Stimulated activated CD8-positive, alpha-beta memory T cell treated with anti-CD3 and anti-CD28 coated beads, Interleukin-12 subunit alpha, Interleukin-12 subunit beta, amount 100 ng/mL, for 24 hours (primary cell): ENCODE measurements around the gene SUMF1.
A peak's percentile ranks its signal among the peaks of the same experiment; 100 is the strongest.

Experiments used
- DNase-seq: peaks from one replicate; pipeline ENCODE4 v3.0.0-alpha.2; 2020; ENCODE audit errors: extremely low read depth

Gene SUMF1

GRCh38 chr3:4466741-4467521 lies at the start of gene SUMF1:
Gene SUMF1, minus strand, starts transcription at chr3:4467269. Its CDS starts 24 bp downstream, at chr3:4467245.
- DNase-seq: peak; percentile 58

GRCh38 chr3:4515916-4516579 lies 49.0 kb upstream of the SUMF1 start:
- no peak for DNase-seq

DNA sequence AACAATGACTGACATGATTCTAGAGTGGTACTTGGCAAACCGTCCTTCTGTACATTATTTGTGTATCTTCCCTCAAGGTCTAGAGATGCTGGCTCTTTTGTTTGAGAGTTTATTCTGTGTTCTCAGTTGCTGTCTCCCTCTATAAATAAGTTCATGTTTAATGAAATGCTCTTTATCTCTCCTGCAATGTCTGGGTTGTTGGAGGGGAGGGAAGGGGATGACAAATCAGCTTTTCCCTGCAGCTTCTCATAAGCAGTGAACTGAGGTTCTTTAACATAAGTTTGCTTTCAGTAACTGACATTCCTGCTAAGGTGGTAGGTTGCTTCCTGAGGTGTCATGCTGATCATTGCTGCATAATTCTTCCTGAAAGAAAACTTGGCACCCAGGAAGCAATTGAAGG lies 47.8 kb upstream of the SUMF1 start:
- no peak for DNase-seq

- DNase-seq: no peak
Measured at GRCh38 chr3:4514321-4514720, 47.3 kb upstream of the SUMF1 start.

- no peak for DNase-seq
Measured at GRCh38 chr3:4512895-4513616, 46.0 kb upstream of the SUMF1 start.

- no peak for DNase-seq
Measured at GRCh38 chr3:4511491-4512262, 44.6 kb upstream of the SUMF1 start.

DNA sequence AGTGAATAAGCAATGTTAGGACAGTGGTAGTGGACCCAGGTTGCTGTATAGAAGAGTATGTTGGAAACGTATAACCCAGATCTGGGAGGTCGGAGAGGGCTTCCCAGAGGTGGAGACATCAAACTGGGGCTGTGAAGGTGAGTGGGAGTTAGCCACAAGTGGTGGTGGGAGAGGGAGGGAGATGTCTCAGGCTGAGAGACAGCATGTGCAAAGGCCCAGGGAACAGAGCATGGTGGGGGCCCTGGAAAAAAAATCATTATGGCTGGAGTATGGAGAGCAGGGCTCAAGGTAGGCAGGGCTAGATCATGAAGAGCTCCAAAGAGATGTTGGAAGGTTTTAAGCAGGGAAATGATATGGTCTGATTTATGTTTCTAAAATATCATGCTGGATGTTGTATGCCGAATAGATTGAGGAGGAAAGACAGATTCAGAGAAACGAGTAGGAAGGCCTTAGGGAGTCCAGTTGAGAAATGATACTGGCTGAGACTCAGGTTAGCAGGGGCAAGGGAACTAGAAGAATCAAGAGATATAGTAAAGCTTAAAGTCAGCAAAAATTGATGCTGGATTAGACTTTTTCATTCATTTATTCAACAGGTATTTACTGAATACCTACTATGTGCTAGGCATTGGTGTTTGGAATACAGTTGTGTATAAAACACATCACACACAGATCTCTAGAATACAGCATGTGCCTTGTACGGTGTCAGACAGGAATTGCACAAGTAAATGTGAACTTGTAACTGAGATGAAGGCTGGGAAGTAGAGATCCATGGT lies 43.1 kb upstream of the SUMF1 start:
- DNase-seq: no peak

- no peak for DNase-seq
Measured at GRCh38 chr3:4509043-4509442, 42.0 kb upstream of the SUMF1 start.

GRCh38 chr3:4508048-4508981 lies 41.2 kb upstream of the SUMF1 start:
- no peak for DNase-seq

- no peak for DNase-seq
Measured at GRCh38 chr3:4507024-4507596, 40.0 kb upstream of the SUMF1 start.

GRCh38 chr3:4506559-4507023 lies 39.5 kb upstream of the SUMF1 start:
- no peak for DNase-seq

- no peak for DNase-seq
Measured at GRCh38 chr3:4505688-4506558, 38.9 kb upstream of the SUMF1 start.

DNA sequence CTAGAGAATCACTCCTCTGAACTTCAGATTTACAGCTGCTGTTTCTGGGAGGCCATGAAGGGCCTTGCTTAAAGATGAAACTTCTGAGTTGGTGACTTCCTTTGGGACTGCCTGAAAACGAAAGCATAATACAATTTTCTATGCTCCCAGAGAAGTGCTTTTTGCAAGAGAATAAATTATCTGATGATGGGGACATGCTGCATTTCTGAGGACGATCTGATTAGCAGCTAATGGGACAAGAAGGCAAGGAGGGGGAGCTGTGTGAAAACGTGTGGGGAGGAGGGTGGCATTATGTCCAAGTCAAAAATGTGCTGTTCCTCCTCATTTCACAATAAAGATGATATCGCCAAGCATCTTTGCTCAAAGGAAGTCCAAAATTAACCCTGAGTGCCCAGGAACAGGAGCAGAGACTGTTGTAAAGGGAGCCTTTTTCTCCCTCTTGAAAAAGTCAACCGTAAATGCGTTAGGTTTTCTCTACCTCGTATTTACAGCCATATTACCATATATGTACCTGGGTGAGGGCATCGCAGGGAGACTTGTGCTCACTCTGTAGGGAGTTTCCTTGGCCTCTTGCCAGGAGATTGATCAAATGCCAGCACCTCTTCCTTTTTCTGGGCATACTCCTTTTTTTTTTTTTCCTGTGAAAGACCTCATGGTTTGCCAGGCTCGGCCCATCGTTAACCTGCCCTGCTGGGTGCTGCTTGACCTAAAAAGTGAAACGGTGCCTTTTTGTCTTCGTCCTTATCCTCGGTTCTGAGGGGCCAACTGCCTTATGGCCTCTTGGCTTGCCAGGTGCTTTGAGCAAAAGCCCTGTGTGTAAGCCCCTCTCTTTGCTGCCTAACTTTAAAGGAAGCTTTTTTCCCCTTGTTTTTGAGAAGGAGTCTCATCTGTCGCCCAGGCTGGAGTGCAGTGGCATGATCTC lies 37.5 kb upstream of the SUMF1 start:
- no peak for DNase-seq

DNA sequence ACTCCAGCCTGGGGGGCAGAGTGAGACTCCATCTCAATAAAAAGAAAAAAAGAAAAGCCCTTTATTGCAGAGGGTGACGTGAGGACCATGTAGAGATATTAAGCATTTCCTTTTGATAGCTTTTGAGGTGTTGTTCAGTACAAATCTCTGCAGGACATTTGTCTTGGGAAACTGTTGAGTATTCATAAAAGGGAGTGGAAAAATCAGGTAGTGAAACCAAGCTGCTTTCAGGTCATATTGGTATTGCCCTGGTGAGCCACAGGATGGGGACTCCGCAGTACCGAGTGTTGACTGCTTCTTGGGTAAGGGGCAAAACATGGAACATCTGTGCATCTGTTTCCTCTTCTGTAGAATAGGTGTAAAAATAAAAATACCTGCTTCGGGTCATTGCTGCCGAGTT lies 36.0 kb upstream of the SUMF1 start:
- no peak for DNase-seq

GRCh38 chr3:4501927-4502326 lies 34.9 kb upstream of the SUMF1 start:
- DNase-seq: no peak

DNA sequence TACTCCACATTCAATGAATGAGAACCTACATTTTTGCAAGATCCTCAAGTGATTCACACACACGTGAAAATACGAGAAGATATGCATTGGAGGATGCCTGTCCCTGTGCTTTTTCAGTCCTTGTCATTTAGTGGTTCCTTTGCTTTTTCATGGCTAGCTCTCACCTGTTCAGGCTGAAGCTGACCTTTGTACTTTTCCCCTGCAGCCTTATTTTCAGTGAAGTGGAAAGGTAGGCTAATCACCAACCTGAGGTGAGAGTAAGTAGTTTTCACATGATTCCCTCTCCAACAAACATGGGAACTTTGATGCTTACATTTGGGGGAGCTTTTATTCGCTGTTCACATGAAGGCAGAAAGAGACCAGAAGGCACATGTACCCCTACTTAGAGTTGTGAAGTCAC lies 34.4 kb upstream of the SUMF1 start:
- no peak for DNase-seq

GRCh38 chr3:4498446-4498845 lies 31.4 kb upstream of the SUMF1 start:
- DNase-seq: no peak
